CD14-positive monocyte (primary cell): ENCODE data around the gene CADM2. TPM values are rescaled to one million over a fixed set of nuclear protein-coding genes. Genes with fewer than 3 reads are reported as not detected.

ENCODE experiments used
- DNase-seq, 3 donors: peaks; one replicate each; pipeline ENCODE4 v3.0.0-alpha.2; 2011 to 2022
- H2AFZ ChIP-seq: 2 replicates; pipeline ENCODE4 v1.6.0; 2012; ENCODE audit warnings: mild to moderate bottlenecking, low read depth, low read length, inconsistent platforms; ENCODE audit not compliant: insufficient read depth, poor library complexity, severe bottlenecking
- H3K27ac ChIP-seq, 2 donors: 1 replicate in 1 of 2; 2 replicates in 1 of 2; pipeline ENCODE4 v1.5.1; 2012 to 2013; ENCODE audit warnings: low read length in 2 of 2, control low read depth in 1 of 2, inconsistent platforms in 1 of 2, low read depth in 1 of 2, mild to moderate bottlenecking in 1 of 2
- H3K27me3 ChIP-seq, 2 donors: one replicate each; pipeline versions ENCODE4 v1.6.0 to v1.6.1; 2011 to 2013; ENCODE audit warnings: low read length in 2 of 2; ENCODE audit not compliant: control insufficient read depth in 2 of 2, insufficient read depth in 2 of 2
- H3K36me3 ChIP-seq, 2 donors: replicated peaks in 1 of 2; 1 replicate in 1 of 2; 2 replicates in 1 of 2; pipeline versions ENCODE4 v1.5.1 to v1.6.1; 2012 to 2013; ENCODE audit warnings: low read length in 2 of 2, control low read depth in 1 of 2, inconsistent platforms in 1 of 2, mild to moderate bottlenecking in 1 of 2; ENCODE audit not compliant: insufficient read depth in 2 of 2, control insufficient read depth in 1 of 2
- H3K4me1 ChIP-seq, 2 donors: 1 replicate in 1 of 2; 2 replicates in 1 of 2; pipeline versions ENCODE4 v1.5.1 to v1.6.1; 2012 to 2013; ENCODE audit warnings: low read length in 2 of 2, control low read depth in 1 of 2, inconsistent platforms in 1 of 2, mild to moderate bottlenecking in 1 of 2, moderate library complexity in 1 of 2; ENCODE audit not compliant: insufficient read depth in 2 of 2, control insufficient read depth in 1 of 2
- H3K4me2 ChIP-seq: replicated peaks from 2 replicates; pipeline ENCODE3; 2012; ENCODE audit warnings: low read length, moderate library complexity, mild to moderate bottlenecking; ENCODE audit not compliant: poor library complexity, severe bottlenecking; ENCODE audit errors: extremely low read depth
- H3K4me3 ChIP-seq, 3 experiments: fragments of 200-600 bp in 1 of 3; sonication (generic) in 1 of 3; replicated peaks in 1 of 3; 1 replicate in 2 of 3; 2 replicates in 1 of 3; pipeline ENCODE4 v1.5.1; 2011 to 2013; ENCODE audit warnings: low read length in 3 of 3, mild to moderate bottlenecking in 3 of 3, control low read depth in 2 of 3, low read depth in 2 of 3, inconsistent platforms in 1 of 3, moderate library complexity in 1 of 3
- H3K79me2 ChIP-seq: 2 replicates; pipeline ENCODE4 v1.6.0; 2012; ENCODE audit warnings: mild to moderate bottlenecking, control low read depth, inconsistent platforms, low read length, moderate library complexity; ENCODE audit not compliant: insufficient read depth
- H3K9ac ChIP-seq: 2 replicates; pipeline ENCODE4 v1.6.0; 2017; ENCODE audit warnings: low read length, mild to moderate bottlenecking; ENCODE audit not compliant: insufficient read depth, poor library complexity, severe bottlenecking
- H3K9me3 ChIP-seq, 2 donors: replicated peaks in 1 of 2; 1 replicate in 1 of 2; 2 replicates in 1 of 2; pipeline versions ENCODE4 v1.5.1 to v1.6.1; 2012 to 2013; ENCODE audit warnings: low read length in 2 of 2, control low read depth in 1 of 2; ENCODE audit not compliant: control insufficient read depth in 1 of 2, insufficient read depth in 1 of 2
- H4K20me1 ChIP-seq: 2 replicates; pipeline ENCODE4 v1.6.0; 2012; ENCODE audit warnings: mild to moderate bottlenecking, low read length, control low read depth, moderate library complexity; ENCODE audit not compliant: insufficient read depth
- H3K27ac Mint-ChIP-seq, 7 donors: one replicate each; pipeline ENCODE4 v1.8.0; 2020; ENCODE audit warnings: mild to moderate bottlenecking in 7 of 7, mixed read lengths in 7 of 7, moderate library complexity in 6 of 7, inconsistent platforms in 2 of 7
- H3K27me3 Mint-ChIP-seq, 3 donors: one replicate each; pipeline ENCODE4 v1.8.0; 2021 to 2022; ENCODE audit warnings: low read depth in 3 of 3, mild to moderate bottlenecking in 3 of 3, mixed read lengths in 3 of 3, moderate library complexity in 3 of 3, inconsistent platforms in 1 of 3
- H3K36me3 Mint-ChIP-seq, 2 donors: one replicate each; pipeline ENCODE4 v1.8.0; 2020; ENCODE audit warnings: mixed read lengths in 2 of 2, inconsistent platforms in 1 of 2, mild to moderate bottlenecking in 1 of 2
- H3K4me1 Mint-ChIP-seq: one replicate; pipeline ENCODE4 v1.8.0; 2020; ENCODE audit warnings: mild to moderate bottlenecking, mixed read lengths
- H3K4me3 Mint-ChIP-seq, 2 donors: one replicate each; pipeline ENCODE4 v1.8.0; 2020; ENCODE audit warnings: mild to moderate bottlenecking in 2 of 2, mixed read lengths in 2 of 2, moderate library complexity in 1 of 2
- H3K9me3 Mint-ChIP-seq, 7 donors: one replicate each; pipeline ENCODE4 v1.8.0; 2020 to 2022; ENCODE audit warnings: mixed read lengths in 7 of 7, mild to moderate bottlenecking in 6 of 7, moderate library complexity in 6 of 7, inconsistent platforms in 2 of 7
- WGBS: methylation state at CpG from one replicate; pipeline ENCODE4 v1.1.5; 2013; ENCODE audit warnings: missing lambda C conversion rate; ENCODE audit not compliant: insufficient coverage; 5-methylcytosine and 5-hydroxymethylcytosine counted together
- intact Hi-C, 2 donors: fragments of 100-400 bp; cut with micrococcal nuclease; formaldehyde crosslinking; loops; one replicate each; pipeline versions ENCODE4 v1.15.0 to v1.15.1; 2023
- polyA plus RNA-seq, 3 donors: library from polyadenylated mRNA; depleted of rRNA in 1 of 3; unstranded in 2 of 3; stranded (reverse) in 1 of 3; fragments of 300-500 nt in 2 of 3; fragments of >200 nt in 1 of 3; fragmentation: Illumina TruSeq in 2 of 3; gene quantifications; 1 replicate in 2 of 3; 2 replicates in 1 of 3; pipeline ENCODE4 v1.2.3, GENCODE V29; 2012 to 2021
- TF ChIP-seq, protein P1 (sequence below): fragments of 200-600 bp; IDR thresholded peaks from one replicate; pipeline ENCODE4 v1.8.0; 2022; ENCODE audit warnings: antibody characterized with exemption, mild to moderate bottlenecking

The CADM2 gene
- polyA plus RNA-seq, 3 donors, result not detected

- no peaks in the 10 kb centered on the region for H3K27me3 Mint-ChIP-seq
- H3K36me3 Mint-ChIP-seq, result no peaks in the 10 kb centered on the region
- no peaks in the 10 kb centered on the region for H4K20me1 ChIP-seq
- H3K4me3 ChIP-seq, result no peak overlapping the region
- WGBS, result no CpG with 5 or more reads among the region's 3 CpGs
- no peak for DNase-seq
- H3K27ac Mint-ChIP-seq, result no peak overlapping the region
- H3K9me3 ChIP-seq, result no peaks in the 10 kb centered on the region
- H3K27ac ChIP-seq, result no peak overlapping the region
- peaks cover 0 to 3% (median 1%) of the 10 kb centered on the region in 7 donors for H3K9me3 Mint-ChIP-seq
- no peaks in the 10 kb centered on the region for H3K79me2 ChIP-seq
- no peaks in the 10 kb centered on the region for H3K4me1 Mint-ChIP-seq
- TF ChIP-seq, protein P1, sequence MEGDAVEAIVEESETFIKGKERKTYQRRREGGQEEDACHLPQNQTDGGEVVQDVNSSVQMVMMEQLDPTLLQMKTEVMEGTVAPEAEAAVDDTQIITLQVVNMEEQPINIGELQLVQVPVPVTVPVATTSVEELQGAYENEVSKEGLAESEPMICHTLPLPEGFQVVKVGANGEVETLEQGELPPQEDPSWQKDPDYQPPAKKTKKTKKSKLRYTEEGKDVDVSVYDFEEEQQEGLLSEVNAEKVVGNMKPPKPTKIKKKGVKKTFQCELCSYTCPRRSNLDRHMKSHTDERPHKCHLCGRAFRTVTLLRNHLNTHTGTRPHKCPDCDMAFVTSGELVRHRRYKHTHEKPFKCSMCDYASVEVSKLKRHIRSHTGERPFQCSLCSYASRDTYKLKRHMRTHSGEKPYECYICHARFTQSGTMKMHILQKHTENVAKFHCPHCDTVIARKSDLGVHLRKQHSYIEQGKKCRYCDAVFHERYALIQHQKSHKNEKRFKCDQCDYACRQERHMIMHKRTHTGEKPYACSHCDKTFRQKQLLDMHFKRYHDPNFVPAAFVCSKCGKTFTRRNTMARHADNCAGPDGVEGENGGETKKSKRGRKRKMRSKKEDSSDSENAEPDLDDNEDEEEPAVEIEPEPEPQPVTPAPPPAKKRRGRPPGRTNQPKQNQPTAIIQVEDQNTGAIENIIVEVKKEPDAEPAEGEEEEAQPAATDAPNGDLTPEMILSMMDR, result no peak
- no peaks in the 10 kb centered on the region for H3K4me1 ChIP-seq
- H3K36me3 ChIP-seq, result no peaks in the 10 kb centered on the region
- H3K9ac ChIP-seq, result no peak overlapping the region
- no peak overlapping the region for H3K4me2 ChIP-seq
- no peak overlapping the region for H3K4me3 Mint-ChIP-seq
- no peaks in the 10 kb centered on the region for H3K27me3 ChIP-seq
- intact Hi-C loops, result no loop called here
- no peak overlapping the region for H2AFZ ChIP-seq
These were observed 843.2 kb downstream of the CADM2 start for GRCh38 chr3:85801955-85802354.

- no peak overlapping the region for H3K4me3 ChIP-seq
- Mint-ChIP-seq H3K9me3 (peaks cover 0 to 2% (median 0%) of the 10 kb centered on the region in 7 donors), H3K4me1 (no peaks in the 10 kb centered on the region), H3K27ac (no peak overlapping the region), H3K27me3 (peaks cover 0 to 2% (median 0%) of the 10 kb centered on the region in 3 donors), H3K4me3 (no peak overlapping the region), H3K36me3 (no peaks in the 10 kb centered on the region)
- no peaks in the 10 kb centered on the region for H3K9me3 ChIP-seq
- intact Hi-C loops, result no loop called here
- H3K79me2 ChIP-seq, result no peaks in the 10 kb centered on the region
- H3K36me3 ChIP-seq, result no peaks in the 10 kb centered on the region
- no peak overlapping the region for H3K27ac ChIP-seq
- TF ChIP-seq, protein P1, result no peak
- H3K27me3 ChIP-seq, result no peaks in the 10 kb centered on the region
- no CpG with 5 or more reads among the region's 1 CpG for WGBS
- no peaks in the 10 kb centered on the region for H4K20me1 ChIP-seq
- H2AFZ ChIP-seq, result no peak overlapping the region
- no peak overlapping the region for H3K9ac ChIP-seq
- H3K4me1 ChIP-seq, result no peaks in the 10 kb centered on the region
- no peak for DNase-seq
- H3K4me2 ChIP-seq, result no peak overlapping the region
These were observed 850.0 kb downstream of the CADM2 start for GRCh38 chr3:85808755-85809154.
